SHP77 treated with DMSO at 0.1 percent for 48 hours (cell line): ENCODE results near the gene HEG1.

ENCODE experiments used
- DNase-seq: peaks from one replicate; lab custom pipeline; 2025; lab: John Stamatoyannopoulos, UW

Gene HEG1

DNA sequence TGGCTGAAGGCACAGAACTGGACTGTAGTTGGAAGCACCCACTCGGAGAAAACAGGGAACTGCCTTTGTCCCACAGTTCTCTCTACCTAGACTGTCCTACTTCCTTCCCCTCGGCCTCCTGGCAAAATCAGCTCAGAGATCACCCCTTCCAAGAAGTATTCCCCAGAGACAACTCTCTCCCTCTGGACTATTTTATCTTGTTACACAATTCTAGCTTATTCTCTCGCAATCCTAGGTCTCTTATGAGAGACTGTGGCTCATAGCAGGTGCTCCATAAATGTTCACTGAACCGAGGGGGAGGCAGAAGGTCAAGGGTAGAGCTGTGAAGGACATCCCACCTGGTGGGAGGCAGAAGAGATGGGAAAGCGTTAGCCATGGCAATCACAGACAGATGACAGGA lies 10.6 kb downstream of the HEG1 start:
- DNase-seq, result no peak

GRCh38 chr3:125043599-125044151 lies 12.1 kb downstream of the HEG1 start:
- no peak for DNase-seq

DNA sequence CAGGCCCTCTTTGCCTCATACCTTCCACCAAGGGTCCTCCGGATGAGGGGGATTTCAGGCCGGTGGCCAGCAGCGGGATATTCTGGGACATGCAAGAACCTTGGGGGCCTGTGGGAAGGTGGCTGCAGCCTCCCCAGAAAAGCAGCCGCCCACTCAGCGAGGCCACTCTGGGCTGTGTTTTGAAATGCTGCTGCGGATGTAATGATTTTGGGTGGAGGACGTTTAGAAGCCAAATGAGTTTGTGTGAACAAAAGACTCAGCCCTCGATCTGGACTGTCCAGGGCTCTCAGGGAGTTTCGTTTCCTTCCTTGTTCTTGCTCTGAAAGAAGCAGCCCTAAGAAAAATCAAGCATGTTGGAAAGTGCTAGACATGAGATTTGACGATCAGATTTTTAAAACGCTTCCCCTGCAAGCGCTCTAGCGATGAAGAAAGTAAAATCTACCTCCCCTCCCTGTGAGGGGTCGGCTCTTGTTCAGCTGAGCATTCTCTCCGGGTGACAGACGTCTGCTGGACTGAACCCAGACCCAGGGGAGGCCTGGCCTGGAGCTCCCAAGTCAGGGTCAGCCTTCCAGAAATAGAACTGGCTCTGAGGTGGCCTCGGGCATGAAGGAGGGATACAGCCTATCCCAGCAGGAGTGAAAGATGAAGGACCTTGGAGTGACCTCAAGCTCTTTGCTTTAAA lies 12.9 kb downstream of the HEG1 start:
- no peak for DNase-seq

- no peak for DNase-seq
Measured at GRCh38 chr3:125039131-125040100, 16.4 kb downstream of the HEG1 start.

GRCh38 chr3:125037498-125038150 lies 18.2 kb downstream of the HEG1 start:
- no peak for DNase-seq

DNA sequence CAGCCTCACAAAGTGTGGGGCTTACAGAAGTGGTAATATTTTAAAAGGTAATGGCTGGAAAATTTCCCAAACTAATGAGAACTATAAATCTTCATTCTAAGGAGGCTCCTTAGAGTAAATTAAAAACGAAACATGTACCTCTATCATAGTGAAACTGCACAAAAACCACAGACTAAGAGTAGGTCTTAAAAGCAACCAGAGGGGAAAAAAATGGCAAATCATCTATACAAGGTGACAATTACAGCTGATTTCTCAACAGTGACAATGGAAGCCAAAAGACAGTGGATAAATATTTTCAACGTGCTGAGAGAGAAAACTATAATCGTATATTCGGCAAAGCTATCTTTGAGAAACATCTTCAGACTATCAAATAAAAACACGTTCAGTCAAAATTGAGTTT lies 20.6 kb downstream of the HEG1 start:
- no peak for DNase-seq

DNA sequence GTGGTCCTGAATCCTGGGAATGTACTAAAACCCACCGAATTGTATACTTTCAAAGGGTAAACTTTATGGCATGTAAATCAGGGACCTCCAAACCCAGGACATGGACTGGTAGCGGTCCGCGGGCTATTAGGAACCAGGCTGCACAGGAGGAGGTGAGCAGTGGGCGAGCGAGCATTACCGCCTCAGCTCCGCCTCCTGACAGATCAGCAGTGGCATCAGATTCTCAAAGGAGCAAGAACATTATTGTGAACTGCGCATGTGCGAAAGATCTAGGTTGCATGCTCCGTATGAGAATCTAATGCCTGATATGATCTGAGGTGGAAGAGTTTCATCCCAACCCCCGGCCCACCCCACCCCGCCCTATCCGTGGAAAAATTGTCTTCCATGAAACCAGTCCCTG lies 22.2 kb downstream of the HEG1 start:
- DNase-seq, result no peak

GRCh38 chr3:125033135-125033534 lies 22.7 kb downstream of the HEG1 start:
- no peak for DNase-seq

- DNase-seq, result no peak
Measured at GRCh38 chr3:125032683-125033082, 23.1 kb downstream of the HEG1 start.

DNA sequence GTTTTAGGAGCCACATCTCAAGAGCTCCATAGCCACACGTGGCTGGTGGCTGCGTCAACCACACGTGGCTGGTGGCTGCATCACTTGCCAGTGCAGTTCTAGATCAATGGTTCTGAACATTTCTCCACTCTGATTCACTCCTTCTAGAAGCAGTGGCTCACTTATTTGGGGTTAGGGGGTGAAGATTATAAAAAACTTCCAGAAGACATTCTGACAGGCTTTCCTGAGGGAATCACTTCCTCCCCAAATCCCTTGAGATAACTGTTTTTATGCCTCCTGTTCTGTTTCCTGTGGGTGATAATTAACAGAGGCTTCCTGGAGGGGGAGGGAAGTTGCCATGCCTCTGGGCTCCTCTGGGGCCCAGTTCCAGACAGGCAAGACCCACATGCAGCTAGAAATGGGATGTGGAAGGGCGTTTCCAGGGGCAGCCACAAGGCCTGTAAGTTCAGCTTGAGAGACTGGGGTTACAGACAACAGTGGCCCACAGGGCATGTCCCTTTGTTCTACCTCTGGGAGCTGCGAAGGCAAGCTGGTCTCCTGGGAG lies 23.6 kb downstream of the HEG1 start:
- no peak for DNase-seq

DNA sequence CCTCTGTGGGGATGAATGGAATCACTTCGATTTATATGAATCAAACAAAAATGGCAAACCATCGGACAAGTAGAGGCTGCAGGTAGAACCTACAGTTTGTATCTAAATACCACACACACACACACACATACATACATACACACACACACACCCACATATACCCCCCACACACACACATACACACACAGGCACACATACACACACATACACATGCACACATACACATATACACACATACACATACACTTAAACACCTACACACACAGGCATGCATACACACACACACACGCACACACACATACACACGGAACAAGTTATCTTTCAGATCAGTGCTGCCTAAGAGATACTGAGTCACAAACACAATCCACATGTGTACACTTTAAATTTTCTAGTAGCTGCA lies 24.3 kb downstream of the HEG1 start:
- DNase-seq, result no peak

DNA sequence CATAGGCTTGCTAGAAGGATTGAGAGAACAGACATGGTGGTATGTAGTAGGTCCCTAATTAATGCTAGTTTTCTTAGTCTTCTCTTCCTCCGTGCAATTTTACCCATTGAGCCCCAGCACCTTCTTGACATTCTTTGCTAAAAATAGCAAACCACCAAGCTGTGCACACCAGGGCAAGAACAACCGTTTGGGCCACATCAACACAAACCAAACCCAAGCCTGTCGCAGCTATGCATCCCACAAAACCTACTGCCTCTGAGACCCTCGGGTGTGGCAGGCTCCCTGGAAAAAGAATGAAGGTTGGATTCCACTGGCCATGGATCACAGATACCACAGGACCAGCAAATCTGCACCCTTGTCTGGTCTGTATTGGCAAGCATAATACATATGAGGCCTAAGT lies 27.1 kb downstream of the HEG1 start:
- DNase-seq, result no peak

- no peak for DNase-seq
Measured at GRCh38 chr3:125025642-125026041, 30.2 kb downstream of the HEG1 start.

DNA sequence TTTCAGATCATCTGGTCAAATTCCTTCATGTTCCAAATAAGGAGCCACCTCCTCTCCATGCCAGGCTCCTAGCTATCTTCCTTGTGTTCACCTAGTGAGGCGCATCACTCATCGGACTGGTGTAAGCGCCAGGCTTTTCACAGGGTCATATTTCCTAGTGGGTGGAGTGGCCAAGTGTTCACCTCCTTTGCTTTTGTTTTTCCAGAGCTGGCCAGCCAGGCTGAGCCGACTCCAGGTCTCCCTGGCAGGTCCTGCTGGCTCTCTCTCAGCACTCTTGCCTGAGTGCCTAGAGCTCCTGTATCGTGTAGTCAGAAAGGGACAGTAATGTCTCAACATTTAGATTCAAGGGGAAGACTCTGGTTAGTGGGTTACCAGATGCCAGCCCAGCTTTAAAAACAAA lies 31.0 kb downstream of the HEG1 start:
- no peak for DNase-seq

GRCh38 chr3:125023833-125024555 lies 31.8 kb downstream of the HEG1 start:
- no peak for DNase-seq

GRCh38 chr3:125022206-125022605 lies 33.6 kb downstream of the HEG1 start:
- DNase-seq, result no peak

DNA sequence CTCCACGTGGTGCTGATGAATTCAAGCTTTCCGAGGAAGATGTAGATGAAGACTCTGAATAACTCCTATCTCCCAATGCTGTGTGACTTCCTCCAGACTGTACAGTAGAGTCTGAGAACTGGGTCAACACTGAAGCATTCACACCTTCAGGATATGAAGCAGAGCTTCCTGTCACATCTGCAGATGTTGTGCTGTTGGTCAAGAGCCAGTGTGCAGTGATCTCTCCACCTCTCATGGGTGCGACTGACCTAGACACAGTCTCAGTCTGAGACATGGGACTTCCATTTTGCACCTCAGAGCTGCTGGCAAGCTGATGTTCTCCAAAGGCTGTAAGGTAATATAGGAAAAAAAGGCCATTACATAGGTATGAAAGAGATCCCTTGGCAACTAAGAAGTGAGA lies 36.5 kb downstream of the HEG1 start:
- DNase-seq, result no peak

DNA sequence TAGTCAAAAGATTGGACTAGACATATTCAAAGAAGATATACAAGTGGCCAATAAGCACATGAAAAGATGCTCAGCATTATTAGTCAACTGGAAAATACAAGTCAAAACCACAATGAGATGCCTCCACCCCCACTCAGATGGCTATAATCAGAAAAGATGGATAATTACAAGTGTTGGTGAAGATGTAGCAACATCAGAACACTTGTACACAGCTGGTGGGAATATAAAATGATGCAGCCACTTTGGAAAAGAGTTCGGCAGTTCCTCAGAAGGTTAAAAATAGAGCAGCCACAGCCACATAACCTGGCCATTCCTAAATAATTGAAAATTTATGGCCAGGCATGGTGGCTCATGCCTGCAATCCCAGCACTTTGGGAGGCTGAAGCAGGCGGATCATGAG lies 38.4 kb downstream of the HEG1 start:
- DNase-seq, result no peak

- no peak for DNase-seq
Measured at GRCh38 chr3:125014570-125015179, 41.1 kb downstream of the HEG1 start.

DNA sequence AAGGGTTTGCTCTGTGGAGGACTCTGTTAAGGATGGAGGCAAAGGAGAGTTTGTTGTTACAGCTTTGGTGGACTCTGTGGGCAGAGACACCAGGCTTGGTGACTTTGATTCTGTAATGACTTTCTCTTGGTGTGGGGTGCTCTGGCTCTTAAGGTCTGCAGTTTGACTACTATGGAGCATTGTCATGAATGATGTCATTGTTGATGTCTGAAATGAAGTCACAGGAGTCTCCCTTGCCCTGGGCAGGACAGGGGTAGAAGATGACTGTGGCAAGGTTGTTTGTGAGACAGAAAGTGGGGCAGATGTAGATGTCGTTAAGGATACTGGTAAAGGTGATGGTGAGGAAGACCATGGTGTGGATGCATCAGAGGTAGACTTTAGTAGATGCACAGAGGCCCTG lies 42.7 kb downstream of the HEG1 start:
- no peak for DNase-seq

- DNase-seq, result no peak
Measured at GRCh38 chr3:125011941-125012340, 43.9 kb downstream of the HEG1 start.
